Endothelial cell of umbilical vein (primary cell): ENCODE data around the gene NFATC4. TPM values are rescaled to one million over a fixed set of nuclear protein-coding genes. Genes with fewer than 3 reads are reported as not detected.

Experiments used
- BruUV-seq: library from RNA; stranded (reverse); fragments of 400-500 nt; replicated peaks from 2 replicates; lab custom pipeline; 2021; lab: Mats Ljungman, UMichigan
- CTCF ChIA-PET: fragments of 300-600, 350-600 bp; sonication (Branson Sonifier 250); formaldehyde crosslinking; loops from one replicate; lab custom pipeline; 2021; ENCODE audit warnings: antibody characterized with exemption, inconsistent platforms; lab: Charles Lee
- POLR2A ChIA-PET: fragments of 300-600, 350-600 bp; sonication (Branson Sonifier 250); formaldehyde crosslinking; loops from one replicate; lab custom pipeline; 2021; ENCODE audit warnings: antibody characterized with exemption, inconsistent platforms; lab: Charles Lee
- DNase-seq: peaks from one replicate; pipeline ENCODE4 v3.0.0-alpha.2; 2011; ENCODE audit warnings: low read depth, low spot score
- FAIRE-seq: peaks from 2 replicates; lab custom pipeline; 2011; peaks lifted over from hg19 to GRCh38; lab: Jason Lieb, UNC
- H2AFZ ChIP-seq: 2 replicates; pipeline ENCODE4 v1.6.0; 2012; ENCODE audit warnings: low read depth, low read length, control low read depth, inconsistent platforms
- H3K27ac ChIP-seq: 2 replicates; pipeline ENCODE4 v1.5.1; 2011; ENCODE audit warnings: low read depth, mild to moderate bottlenecking, control low read depth, low read length, moderate library complexity; ENCODE audit not compliant: insufficient read depth
- H3K27me3 ChIP-seq, 2 experiments: 2 replicates each; pipeline versions ENCODE4 v1.6.0 to v1.6.1; 2011; ENCODE audit warnings: low read length in 2 of 2, mixed read lengths in 1 of 2; ENCODE audit not compliant: control insufficient read depth in 2 of 2, insufficient read depth in 2 of 2
- H3K36me3 ChIP-seq, 2 experiments: 2 replicates in 1 of 2; 3 replicates in 1 of 2; pipeline ENCODE4 v1.5.1; 2011; ENCODE audit warnings: low read length in 2 of 2, mild to moderate bottlenecking in 1 of 2, moderate library complexity in 1 of 2; ENCODE audit not compliant: control insufficient read depth in 2 of 2, insufficient read depth in 2 of 2; ENCODE audit errors: extremely low read depth in 1 of 2
- H3K4me1 ChIP-seq: 3 replicates; pipeline ENCODE4 v1.5.1; 2011; ENCODE audit warnings: mild to moderate bottlenecking, low read length; ENCODE audit not compliant: control insufficient read depth, insufficient read depth; ENCODE audit errors: extremely low read depth
- H3K4me2 ChIP-seq: 2 replicates; pipeline ENCODE4 v1.6.1; 2011; ENCODE audit warnings: low read length, control low read depth, mixed read lengths; ENCODE audit not compliant: insufficient read depth
- H3K4me3 ChIP-seq, 3 experiments: fragments of 200-600 bp in 1 of 3; sonication (generic), shearing (Covaris generic) in 1 of 3; replicated peaks in 1 of 3; 2 replicates each; pipeline ENCODE4 v1.5.1; 2011 to 2016; ENCODE audit warnings: control low read depth in 3 of 3, low read length in 3 of 3, mild to moderate bottlenecking in 2 of 3, inconsistent platforms in 1 of 3, low read depth in 1 of 3, moderate library complexity in 1 of 3; ENCODE audit not compliant: insufficient read depth in 1 of 3
- H3K79me2 ChIP-seq: 2 replicates; pipeline ENCODE4 v1.6.0; 2012; ENCODE audit warnings: low read length, inconsistent platforms; ENCODE audit not compliant: control insufficient read depth, insufficient read depth
- H3K9ac ChIP-seq: replicated peaks from 2 replicates; pipeline ENCODE3; 2011; ENCODE audit warnings: low read length, control low read depth; ENCODE audit not compliant: insufficient read depth; ENCODE audit errors: extremely low read depth
- H3K9me1 ChIP-seq: replicated peaks from 3 replicates; pipeline ENCODE4 v1.6.0; 2011; ENCODE audit warnings: mild to moderate bottlenecking, low read length; ENCODE audit not compliant: control insufficient read depth, insufficient read depth; ENCODE audit errors: extremely low read depth
- H3K9me3 ChIP-seq: replicated peaks from 2 replicates; pipeline ENCODE4 v1.5.1; 2012; ENCODE audit warnings: low read length, inconsistent platforms; ENCODE audit not compliant: control insufficient read depth, insufficient read depth
- H4K20me1 ChIP-seq: replicated peaks from 2 replicates; pipeline ENCODE3; 2011; ENCODE audit warnings: mild to moderate bottlenecking, low read length; ENCODE audit not compliant: control insufficient read depth, insufficient read depth; ENCODE audit errors: extremely low read depth
- EZH2 ChIP-seq: IDR thresholded peaks from 2 replicates; pipeline ENCODE4 v1.6.1; 2012; ENCODE audit warnings: borderline replicate concordance, low read depth, mild to moderate bottlenecking, moderate library complexity, low read length, inconsistent platforms; ENCODE audit not compliant: severe bottlenecking
- FOS ChIP-seq: IDR thresholded peaks from 2 replicates; pipeline ENCODE4 v1.6.1; 2011; ENCODE audit warnings: mild to moderate bottlenecking, low read length, moderate library complexity, borderline replicate concordance; ENCODE audit not compliant: insufficient read depth
- GATA2 ChIP-seq: IDR thresholded peaks from 2 replicates; pipeline ENCODE4 v1.7.0; 2011; ENCODE audit warnings: low read depth, mild to moderate bottlenecking, moderate library complexity, mixed read lengths, low read length; ENCODE audit not compliant: insufficient read length, insufficient read depth
- JUN ChIP-seq: IDR thresholded peaks from 2 replicates; pipeline ENCODE4 v1.6.1; 2011; ENCODE audit warnings: borderline replicate concordance, low read depth; ENCODE audit not compliant: insufficient read length, insufficient read depth
- MAX ChIP-seq: IDR thresholded peaks from 2 replicates; pipeline ENCODE4 v1.6.1; 2011; ENCODE audit not compliant: insufficient read depth, insufficient read length
- MYC ChIP-seq: IDR thresholded peaks from one replicate; pipeline ENCODE4 v1.6.1; 2011; ENCODE audit warnings: mild to moderate bottlenecking, low read depth, low read length
- POLR2A ChIP-seq: IDR thresholded peaks from 2 replicates; pipeline ENCODE4 v1.6.1; 2012; ENCODE audit warnings: low read depth, mild to moderate bottlenecking, control low read depth, low read length
- POLR2AphosphoS5 ChIP-seq: IDR thresholded peaks from 2 replicates; pipeline ENCODE4 v1.6.1; 2012; ENCODE audit warnings: low read depth, mild to moderate bottlenecking, control low read depth, low read length, moderate library complexity; ENCODE audit not compliant: insufficient read depth
- dilution Hi-C: fragments of 300-500 bp; cut with MboI; formaldehyde crosslinking; loops from one replicate; pipeline ENCODE4 v1.15.0; 2019; ENCODE audit warnings: low sequenced_read_pairs; ENCODE audit not compliant: extremely low pct_ligation_motif_present
- intact Hi-C: fragments of 100-400 bp; cut with micrococcal nuclease; formaldehyde crosslinking; loops from one replicate; pipeline ENCODE4 v1.10.0; 2022
- polyA plus RNA-seq, 4 experiments: library from polyadenylated mRNA; depleted of rRNA in 3 of 4; stranded (reverse) in 3 of 4; unstranded in 1 of 4; fragments of >200 nt; gene quantifications; 2 replicates each; pipeline versions ENCODE4 v1.2.1 to v1.2.3, GENCODE V29; 2011 to 2012; ENCODE audit warnings: missing spikeins in 1 of 4
- total RNA-seq: library from RNA; stranded (reverse); gene quantifications from 2 replicates; pipeline ENCODE4 v1.2.3, GENCODE V29; 2021
- TF ChIP-seq, protein P1 (sequence below), 2 donors: IDR thresholded peaks; 1 replicate in 1 of 2; 2 replicates in 1 of 2; pipeline ENCODE4 v1.5.1; 2011; ENCODE audit warnings: low read length in 2 of 2, mild to moderate bottlenecking in 2 of 2, moderate library complexity in 2 of 2, control low read depth in 1 of 2, inconsistent platforms in 1 of 2, low read depth in 1 of 2; ENCODE audit not compliant: insufficient read depth in 1 of 2; ENCODE audit errors: extremely low read depth in 1 of 2

NFATC4 gene
- total and polyA plus RNA-seq, 2 donors (not counting 3 experiments of a cell fraction or from before 2014, with no cell fraction given): 79.5 to 88.1 TPM

GRCh38 chr14:24408764-24409163, 40.8 kb downstream of the NFATC4 start:
- H3K79me2 ChIP-seq: peaks cover 2% of the 10 kb centered on the region

DNA sequence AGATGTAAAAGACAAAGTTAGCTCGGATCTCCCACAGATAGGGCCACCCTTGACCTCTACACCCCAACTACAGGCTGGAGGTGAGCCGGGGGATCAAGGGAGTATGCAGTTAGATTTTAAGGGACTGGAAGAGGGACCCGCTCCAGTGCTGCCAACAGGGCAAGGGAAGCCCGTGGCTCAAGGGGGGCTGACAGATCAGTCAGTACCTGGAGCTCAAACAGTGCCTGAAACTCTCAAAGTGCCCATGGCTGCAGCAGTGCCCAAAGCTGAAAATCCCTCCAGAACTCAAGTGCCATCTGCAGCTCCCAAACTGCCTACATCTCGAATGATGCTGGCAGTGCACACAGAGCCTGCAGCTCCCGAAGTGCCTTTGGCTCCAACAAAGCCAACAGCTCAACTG, 41.2 kb downstream of the NFATC4 start:
- TF ChIP-seq POLR2A (no peak), GATA2 (no peak), EZH2 (no peak), POLR2AphosphoS5 (no peak), MYC (no peak), FOS (no peak), MAX (no peak), JUN (no peak)
- TF ChIP-seq, protein P1, sequence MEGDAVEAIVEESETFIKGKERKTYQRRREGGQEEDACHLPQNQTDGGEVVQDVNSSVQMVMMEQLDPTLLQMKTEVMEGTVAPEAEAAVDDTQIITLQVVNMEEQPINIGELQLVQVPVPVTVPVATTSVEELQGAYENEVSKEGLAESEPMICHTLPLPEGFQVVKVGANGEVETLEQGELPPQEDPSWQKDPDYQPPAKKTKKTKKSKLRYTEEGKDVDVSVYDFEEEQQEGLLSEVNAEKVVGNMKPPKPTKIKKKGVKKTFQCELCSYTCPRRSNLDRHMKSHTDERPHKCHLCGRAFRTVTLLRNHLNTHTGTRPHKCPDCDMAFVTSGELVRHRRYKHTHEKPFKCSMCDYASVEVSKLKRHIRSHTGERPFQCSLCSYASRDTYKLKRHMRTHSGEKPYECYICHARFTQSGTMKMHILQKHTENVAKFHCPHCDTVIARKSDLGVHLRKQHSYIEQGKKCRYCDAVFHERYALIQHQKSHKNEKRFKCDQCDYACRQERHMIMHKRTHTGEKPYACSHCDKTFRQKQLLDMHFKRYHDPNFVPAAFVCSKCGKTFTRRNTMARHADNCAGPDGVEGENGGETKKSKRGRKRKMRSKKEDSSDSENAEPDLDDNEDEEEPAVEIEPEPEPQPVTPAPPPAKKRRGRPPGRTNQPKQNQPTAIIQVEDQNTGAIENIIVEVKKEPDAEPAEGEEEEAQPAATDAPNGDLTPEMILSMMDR (IDR thresholded peaks at IDR 0.05; ENCODE audit: extremely low read depth in 1 of 2, insufficient read depth in 1 of 2, low read depth in 1 of 2, low read length in 2 of 2): no peak
- H3K79me2 ChIP-seq: no peaks in the 10 kb centered on the region
- CTCF ChIA-PET: interaction anchor here (1.0 to 8.7 kb wide), 9 partner anchors 8 to 76 kb away, joined by 3 to 86 read pairs (median 4); partner anchors contain the start of genes ADCY4 and NYNRIN
- no peak overlapping the region for H3K4me2 ChIP-seq
- intact Hi-C loops: no loop called here
- peaks cover 4 to 41% of the 10 kb centered on the region in 2 experiments for H3K36me3 ChIP-seq
- no peak overlapping the region for H2AFZ ChIP-seq
- H4K20me1 ChIP-seq: no peaks in the 10 kb centered on the region
- POLR2A ChIA-PET: interaction anchor here (1.7 kb wide), 1 partner anchor 43 kb away, joined by 6 read pairs; no protein-coding TSS in a partner anchor
- H3K9me3 ChIP-seq: no peaks in the 10 kb centered on the region
- H3K4me3 ChIP-seq: no peak overlapping the region
- H3K27ac ChIP-seq: no peak overlapping the region
- FAIRE-seq: no peak
- DNase-seq: no peak
- H3K27me3 ChIP-seq: no peaks in the 10 kb centered on the region
- no peaks in the 10 kb centered on the region for H3K4me1 ChIP-seq
- H3K9ac ChIP-seq: no peak overlapping the region
- BruUV-seq: TSS peak; percentile 21
- H3K9me1 ChIP-seq: no peaks in the 10 kb centered on the region
- dilution Hi-C loops: no loop called here

More at GRCh38 chr14:24408764-24409163, 40.8 kb downstream of the NFATC4 start:
- Histone ChIP-seq H3K9me1 (no peaks in the 10 kb centered on the region), H3K4me2 (no peak overlapping the region), H3K36me3 (peaks cover under 1 to 37% of the 10 kb centered on the region in 2 experiments), H3K9me3 (no peaks in the 10 kb centered on the region), H3K27me3 (no peaks in the 10 kb centered on the region), H3K4me3 (no peak overlapping the region), H4K20me1 (no peaks in the 10 kb centered on the region), H3K9ac (no peak overlapping the region), H3K27ac (no peak overlapping the region), H3K4me1 (peaks cover 2% of the 10 kb centered on the region), H2AFZ (no peak overlapping the region)
- TF ChIP-seq FOS: no peak
- TF ChIP-seq POLR2AphosphoS5: no peak
- TF ChIP-seq, protein P1 (IDR thresholded peaks at IDR 0.05; ENCODE audit: extremely low read depth in 1 of 2, insufficient read depth in 1 of 2, low read depth in 1 of 2, low read length in 2 of 2): no peak
- dilution Hi-C loops (no loop called here), intact Hi-C loops (no loop called here)
- ChIA-PET CTCF (interaction anchor here (1.0 to 8.7 kb wide), 7 partner anchors 10 to 75 kb away, joined by 3 to 86 read pairs (median 6); partner anchors contain the start of genes ADCY4 and NYNRIN), POLR2A (interaction anchor here (1.7 kb wide), 1 partner anchor 42 kb away, joined by 6 read pairs; no protein-coding TSS in a partner anchor)
- no peak for DNase-seq
- no peak for FAIRE-seq
- no TSS peak for BruUV-seq
